H1 (cell line): ENCODE data around the gene MYLK. TPM values are rescaled to one million over a fixed set of nuclear protein-coding genes. Genes with fewer than 3 reads are reported as not detected.

Experiments
- CTCF ChIA-PET: fragments of 300-600 bp; sonication (Branson Sonifier 250); formaldehyde crosslinking; loops from one replicate; lab custom pipeline; 2021; ENCODE audit not compliant: partially characterized antibody; lab: Charles Lee
- POLR2A ChIA-PET: fragments of 300-600 bp; sonication (Branson Sonifier 250); formaldehyde crosslinking; loops from one replicate; lab custom pipeline; 2021; ENCODE audit warnings: inconsistent platforms; ENCODE audit not compliant: partially characterized antibody; lab: Charles Lee
- DNase-seq, 2 experiments: peaks; one replicate each; pipeline versions ENCODE4 v3.0.0 to v3.0.0-alpha.2; 2010 to 2022; ENCODE audit warnings: low spot score in 2 of 2, low read depth in 1 of 2, mixed read lengths in 1 of 2
- FAIRE-seq: peaks from 2 replicates; lab custom pipeline; 2011; peaks lifted over from hg19 to GRCh38; lab: Jason Lieb, UNC
- H2AFZ ChIP-seq: 2 replicates; pipeline ENCODE4 v1.8.1; 2012; ENCODE audit warnings: low read length, inconsistent platforms
- H2AK5ac ChIP-seq: 2 replicates; pipeline ENCODE4 v1.6.1; 2013; ENCODE audit warnings: low read depth, low read length
- H2BK120ac ChIP-seq: replicated peaks from 2 replicates; pipeline ENCODE3; 2013; ENCODE audit warnings: low read depth, low read length, inconsistent platforms
- H2BK12ac ChIP-seq: 2 replicates; pipeline ENCODE4 v1.6.1; 2013; ENCODE audit warnings: low read depth, low read length
- H2BK15ac ChIP-seq: 2 replicates; pipeline ENCODE4 v1.6.1; 2013; ENCODE audit warnings: low read length
- H2BK20ac ChIP-seq: 2 replicates; pipeline ENCODE4 v1.6.1; 2013; ENCODE audit warnings: low read length
- H2BK5ac ChIP-seq: 2 replicates; pipeline ENCODE4 v1.6.1; 2013; ENCODE audit warnings: low read depth, low read length
- H3K14ac ChIP-seq: 2 replicates; pipeline ENCODE4 v1.6.1; 2013; ENCODE audit warnings: inconsistent platforms; ENCODE audit not compliant: insufficient read length
- H3K18ac ChIP-seq: 2 replicates; pipeline ENCODE4 v1.6.1; 2013; ENCODE audit warnings: low read length; ENCODE audit errors: extremely low read depth
- H3K23ac ChIP-seq: 2 replicates; pipeline ENCODE4 v1.6.1; 2013; ENCODE audit warnings: inconsistent platforms; ENCODE audit not compliant: insufficient read length
- H3K23me2 ChIP-seq: 2 replicates; pipeline ENCODE4 v1.6.1; 2013; ENCODE audit warnings: low read depth, low read length
- H3K27ac ChIP-seq: 2 replicates; pipeline ENCODE4 v1.6.1; 2011; ENCODE audit warnings: low read depth, low read length, inconsistent platforms
- H3K27me3 ChIP-seq, 4 experiments: replicated peaks in 1 of 4; 1 replicate in 1 of 4; 2 replicates in 3 of 4; pipeline versions ENCODE4 v1.6.1 to v1.8.1; 2011 to 2013; ENCODE audit warnings: low read length in 3 of 4, mild to moderate bottlenecking in 3 of 4, inconsistent platforms in 2 of 4, mixed read lengths in 2 of 4, moderate library complexity in 1 of 4; ENCODE audit not compliant: control insufficient read depth in 3 of 4, insufficient read depth in 3 of 4; ENCODE audit errors: extremely low read depth in 1 of 4
- H3K36me3 ChIP-seq, 4 experiments: 2 replicates each; pipeline versions ENCODE4 v1.6.1 to v1.8.1; 2011 to 2013; ENCODE audit warnings: mild to moderate bottlenecking in 4 of 4, low read length in 3 of 4, moderate library complexity in 2 of 4, control low read depth in 1 of 4, inconsistent platforms in 1 of 4; ENCODE audit not compliant: insufficient read depth in 4 of 4, control insufficient read depth in 2 of 4
- H3K4ac ChIP-seq: replicated peaks from 2 replicates; pipeline ENCODE3; 2013; ENCODE audit warnings: low read length, low read depth, mixed read lengths, inconsistent platforms; ENCODE audit not compliant: insufficient read length
- H3K4me1 ChIP-seq, 4 experiments: replicated peaks in 1 of 4; 1 replicate in 1 of 4; 2 replicates in 3 of 4; pipeline versions ENCODE4 v1.6.1 to v1.8.1; 2011 to 2013; ENCODE audit warnings: low read length in 3 of 4, inconsistent platforms in 2 of 4, mixed read lengths in 1 of 4; ENCODE audit not compliant: insufficient read depth in 4 of 4, control insufficient read depth in 3 of 4
- H3K4me2 ChIP-seq, 2 experiments: 2 replicates each; pipeline versions ENCODE4 v1.6.1 to v1.8.1; 2011 to 2013; ENCODE audit warnings: low read depth in 2 of 2, low read length in 2 of 2, control low read depth in 1 of 2, inconsistent platforms in 1 of 2, mild to moderate bottlenecking in 1 of 2; ENCODE audit not compliant: insufficient read depth in 1 of 2
- H3K4me3 ChIP-seq, 4 experiments: fragments of 200-600, 300-600 bp in 1 of 4; sonication (generic), shearing (Covaris generic), sonication (Bioruptor Twin) in 1 of 4; 2 replicates each; pipeline versions ENCODE4 v1.5.1 to v1.8.1; 2011 to 2016; ENCODE audit warnings: low read length in 4 of 4, low read depth in 3 of 4, control low read depth in 2 of 4, inconsistent platforms in 2 of 4, mild to moderate bottlenecking in 2 of 4, mixed read lengths in 1 of 4, moderate library complexity in 1 of 4; ENCODE audit not compliant: insufficient read depth in 2 of 4; ENCODE audit errors: extremely low read depth in 1 of 4
- H3K56ac ChIP-seq: replicated peaks from 2 replicates; pipeline ENCODE3; 2013; ENCODE audit warnings: low read depth, mild to moderate bottlenecking, mixed read lengths, low read length, inconsistent platforms; ENCODE audit not compliant: insufficient read length
- H3K79me1 ChIP-seq: 2 replicates; pipeline ENCODE4 v1.6.1; 2013; ENCODE audit warnings: low read depth, low read length, control low read depth
- H3K79me2 ChIP-seq, 2 experiments: 2 replicates each; pipeline versions ENCODE4 v1.6.1 to v1.8.1; 2012 to 2013; ENCODE audit warnings: low read length in 2 of 2, mild to moderate bottlenecking in 2 of 2, inconsistent platforms in 1 of 2; ENCODE audit not compliant: insufficient read depth in 2 of 2, control insufficient read depth in 1 of 2
- H3K9ac ChIP-seq, 4 experiments: replicated peaks in 1 of 4; 1 replicate in 1 of 4; 2 replicates in 3 of 4; pipeline versions ENCODE4 v1.6.1 to v1.8.1; 2011 to 2013; ENCODE audit warnings: low read depth in 3 of 4, low read length in 3 of 4, control low read depth in 2 of 4, mild to moderate bottlenecking in 2 of 4, moderate library complexity in 2 of 4, inconsistent platforms in 1 of 4; ENCODE audit errors: extremely low read depth in 1 of 4
- H3K9me3 ChIP-seq, 2 experiments: 2 replicates each; pipeline versions ENCODE4 v1.6.1 to v1.8.1; 2012 to 2013; ENCODE audit warnings: mild to moderate bottlenecking in 2 of 2, moderate library complexity in 2 of 2, control low read depth in 1 of 2, inconsistent platforms in 1 of 2, low read depth in 1 of 2, low read length in 1 of 2, mixed read lengths in 1 of 2; ENCODE audit not compliant: insufficient read depth in 2 of 2
- H4K20me1 ChIP-seq, 2 experiments: replicated peaks in 1 of 2; 2 replicates each; pipeline versions ENCODE3 to v1.8.1; 2011 to 2013; ENCODE audit warnings: inconsistent platforms in 2 of 2, low read length in 2 of 2, mild to moderate bottlenecking in 1 of 2; ENCODE audit not compliant: insufficient read depth in 2 of 2, control insufficient read depth in 1 of 2
- H4K5ac ChIP-seq: 2 replicates; pipeline ENCODE4 v1.6.1; 2013; ENCODE audit warnings: low read length, low read depth, mixed read lengths, inconsistent platforms; ENCODE audit not compliant: insufficient read length
- H4K8ac ChIP-seq: 2 replicates; pipeline ENCODE4 v1.8.0; 2013; ENCODE audit warnings: mild to moderate bottlenecking, moderate library complexity, low read length, inconsistent platforms; ENCODE audit not compliant: insufficient read depth; ENCODE audit errors: extremely low read depth
- H4K91ac ChIP-seq: replicated peaks from 2 replicates; pipeline ENCODE3; 2013; ENCODE audit warnings: low read length, mixed read lengths, inconsistent platforms; ENCODE audit not compliant: insufficient read length
- CBX5 ChIP-seq: fragments of 300-800, 300-1000 bp; sonication (generic); IDR thresholded peaks from 2 replicates; pipeline ENCODE4 v1.7.1; 2016; ENCODE audit warnings: antibody characterized with exemption, low read length, low read depth
- EGR1 ChIP-seq: IDR thresholded peaks from 2 replicates; pipeline ENCODE4 v1.6.1; 2011; ENCODE audit warnings: low read depth, low read length, borderline replicate concordance
- FOSL1 ChIP-seq: IDR thresholded peaks from 2 replicates; pipeline ENCODE4 v1.6.1; 2011; ENCODE audit warnings: mild to moderate bottlenecking, low read depth, low read length, moderate library complexity; ENCODE audit not compliant: insufficient read depth
- HDAC2 ChIP-seq, 2 experiments: fragments of 300-600 bp in 1 of 2; sonication (generic) in 1 of 2; IDR thresholded peaks; 2 replicates each; pipeline ENCODE4 v1.6.1; 2011 to 2012; ENCODE audit warnings: low read depth in 2 of 2, low read length in 2 of 2, mild to moderate bottlenecking in 2 of 2, moderate library complexity in 2 of 2, borderline replicate concordance in 1 of 2, inconsistent platforms in 1 of 2
- JUND ChIP-seq: IDR thresholded peaks from 2 replicates; pipeline ENCODE4 v1.6.1; 2011; ENCODE audit warnings: mild to moderate bottlenecking, improper control_type of control experiment, low read length
- MAFK ChIP-seq: IDR thresholded peaks from 2 replicates; pipeline ENCODE4 v1.6.1; 2012; ENCODE audit warnings: low read depth, mild to moderate bottlenecking, improper control_type of control experiment, low read length
- POU5F1 ChIP-seq: IDR thresholded peaks from 2 replicates; pipeline ENCODE4 v1.6.1; 2011; ENCODE audit warnings: low read depth, mild to moderate bottlenecking, low read length, moderate library complexity
- SP4 ChIP-seq: IDR thresholded peaks from 2 replicates; pipeline ENCODE4 v1.6.1; 2012; ENCODE audit warnings: low read length, inconsistent platforms
- TBP ChIP-seq: IDR thresholded peaks from 2 replicates; pipeline ENCODE4 v1.6.1; 2011; ENCODE audit warnings: low read depth, low read length, improper control_type of control experiment
- TCF12 ChIP-seq: IDR thresholded peaks from 2 replicates; pipeline ENCODE4 v1.6.1; 2011; ENCODE audit warnings: low read depth, mild to moderate bottlenecking, low read length
- WGBS, 2 experiments: shearing (Covaris generic) in 1 of 2; methylation state at CpG; one replicate each; pipeline versions ENCODE4 v1.1.6 to v1.1.7; 2013 to 2015; ENCODE audit warnings: low lambda C conversion rate in 2 of 2, mixed read lengths in 2 of 2, inconsistent platforms in 1 of 2, low coverage in 1 of 2, missing lambda C conversion rate in 1 of 2; ENCODE audit not compliant: insufficient replicate concordance in 2 of 2, insufficient coverage in 1 of 2, insufficient read length in 1 of 2; ENCODE audit errors: extremely low coverage in 1 of 2, missing lambda C conversion rate in 1 of 2; 5-methylcytosine and 5-hydroxymethylcytosine counted together
- polyA plus RNA-seq, 7 experiments: library from polyadenylated mRNA; depleted of rRNA in 3 of 7; stranded (reverse) in 5 of 7; unstranded in 2 of 7; fragments of >200 nt in 5 of 7; fragments of 200-250 nt in 2 of 7; gene quantifications; 1 replicate in 5 of 7; 2 replicates in 1 of 7; 4 replicates in 1 of 7; pipeline versions ENCODE4 v1.2.1 to v1.2.3, GENCODE V29; 2011 to 2013; ENCODE audit warnings: missing spikeins in 2 of 7, mixed read lengths in 2 of 7
- total RNA-seq: library from RNA; stranded (reverse); fragmentation: NEBNext Ultra II Directional; extraction: Animal tissue kit (Norgen Biotek cat#: 25700); gene quantifications from 2 replicates; pipeline ENCODE4 v1.2.1, GENCODE V29; 2021
- TF ChIP-seq, protein P1 (sequence below): IDR thresholded peaks from 2 replicates; pipeline ENCODE4 v1.6.1; 2012; ENCODE audit warnings: low read length, inconsistent platforms

Gene MYLK
- total and polyA plus RNA-seq, 2 of the 8 experiments (the other 6 are each of a cell fraction or from before 2014, with no cell fraction given): 11.6 to 21.3 TPM

DNA sequence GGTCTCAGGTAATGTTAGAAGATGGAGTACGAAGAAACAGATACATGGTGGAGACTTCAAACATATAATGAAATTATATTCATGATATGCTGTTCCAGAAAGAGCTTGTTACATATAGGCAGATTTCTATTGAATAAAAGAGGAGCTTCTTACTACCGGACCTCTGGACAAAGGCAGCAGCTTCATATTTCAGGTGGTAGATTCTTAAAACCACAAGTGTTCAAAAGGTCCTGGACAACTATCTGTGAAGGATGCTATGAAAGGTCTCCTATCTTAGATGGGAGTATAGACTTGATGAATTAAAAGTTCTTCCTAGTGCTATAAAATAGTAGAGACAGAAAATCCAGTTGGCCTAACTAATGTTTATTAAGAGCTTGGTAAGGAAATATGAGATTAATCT lies 43.2 kb downstream of the MYLK start:
- no peaks in the 10 kb centered on the region for H4K20me1 ChIP-seq
- no peak overlapping the region for H2AFZ ChIP-seq
- H2BK120ac ChIP-seq: no peak overlapping the region
- no peak for DNase-seq
- H3K4me2 ChIP-seq: no peak overlapping the region
- H3K27ac ChIP-seq: no peak overlapping the region
- no peak overlapping the region for H2BK20ac ChIP-seq
- H2BK5ac ChIP-seq: no peak overlapping the region
- no peak overlapping the region for H3K9ac ChIP-seq
- H3K4ac ChIP-seq: no peak overlapping the region
- no peak overlapping the region for H2BK12ac ChIP-seq
- H3K36me3 ChIP-seq: no peaks in the 10 kb centered on the region
- no peak for FAIRE-seq
- no peak overlapping the region for H3K14ac ChIP-seq
- no peak overlapping the region for H4K91ac ChIP-seq
- no peak overlapping the region for H4K5ac ChIP-seq
- no peak overlapping the region for H2AK5ac ChIP-seq
- no peaks in the 10 kb centered on the region for H3K79me2 ChIP-seq
- H4K8ac ChIP-seq: no peak overlapping the region
- ChIA-PET POLR2A (no interaction called here), CTCF (interaction anchor here (1.2 kb wide), 1 partner anchor 118 kb away, joined by 4 read pairs; no protein-coding TSS in a partner anchor)
- H3K23ac ChIP-seq: no peak overlapping the region
- no peak overlapping the region for H3K56ac ChIP-seq
- 91% methylated on average over 2 of the region's 2 CpGs; no CpG with 5 or more reads in 1 of the 2 experiments for WGBS, 2 experiments
- H3K27me3 ChIP-seq: no peaks in the 10 kb centered on the region
- no peak overlapping the region for H3K18ac ChIP-seq
- H3K4me3 ChIP-seq: no peak overlapping the region
- no peaks in the 10 kb centered on the region for H3K79me1 ChIP-seq
- TF ChIP-seq CBX5 (no peak), POU5F1 (no peak), HDAC2 (IDR thresholded peaks at IDR 0.05; ENCODE audit: borderline replicate concordance in 1 of 2, low read depth in 2 of 2, low read length in 2 of 2) (no peak), SP4 (no peak), MAFK (no peak), FOSL1 (no peak), TBP (no peak), TCF12 (no peak), JUND (no peak), EGR1 (no peak)
- TF ChIP-seq, protein P1, sequence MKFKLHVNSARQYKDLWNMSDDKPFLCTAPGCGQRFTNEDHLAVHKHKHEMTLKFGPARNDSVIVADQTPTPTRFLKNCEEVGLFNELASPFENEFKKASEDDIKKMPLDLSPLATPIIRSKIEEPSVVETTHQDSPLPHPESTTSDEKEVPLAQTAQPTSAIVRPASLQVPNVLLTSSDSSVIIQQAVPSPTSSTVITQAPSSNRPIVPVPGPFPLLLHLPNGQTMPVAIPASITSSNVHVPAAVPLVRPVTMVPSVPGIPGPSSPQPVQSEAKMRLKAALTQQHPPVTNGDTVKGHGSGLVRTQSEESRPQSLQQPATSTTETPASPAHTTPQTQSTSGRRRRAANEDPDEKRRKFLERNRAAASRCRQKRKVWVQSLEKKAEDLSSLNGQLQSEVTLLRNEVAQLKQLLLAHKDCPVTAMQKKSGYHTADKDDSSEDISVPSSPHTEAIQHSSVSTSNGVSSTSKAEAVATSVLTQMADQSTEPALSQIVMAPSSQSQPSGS: no peak
- no peaks in the 10 kb centered on the region for H3K23me2 ChIP-seq
- peaks cover 13 to 16% of the 10 kb centered on the region in 2 experiments for H3K9me3 ChIP-seq
- no peaks in the 10 kb centered on the region for H3K4me1 ChIP-seq
- no peak overlapping the region for H2BK15ac ChIP-seq
